Choroid plexus epithelial cell (primary cell): Measurements from ENCODE around the gene C5.

ENCODE experiments used
- DNase-seq: peaks from one replicate; pipeline ENCODE4 v3.0.0-alpha.2; 2010; ENCODE audit warnings: low read depth
- H3K4me3 ChIP-seq: 2 replicates; pipeline ENCODE4 v1.5.1; 2011; ENCODE audit warnings: low read depth, mild to moderate bottlenecking, control low read depth, low read length, moderate library complexity
- TF ChIP-seq, protein P1 (sequence below): conservative IDR thresholded peaks from 2 replicates; pipeline ENCODE4 v1.5.1; 2011; ENCODE audit warnings: low read depth, mild to moderate bottlenecking, control low read depth, inconsistent platforms, low read length, moderate library complexity

Gene C5

DNA sequence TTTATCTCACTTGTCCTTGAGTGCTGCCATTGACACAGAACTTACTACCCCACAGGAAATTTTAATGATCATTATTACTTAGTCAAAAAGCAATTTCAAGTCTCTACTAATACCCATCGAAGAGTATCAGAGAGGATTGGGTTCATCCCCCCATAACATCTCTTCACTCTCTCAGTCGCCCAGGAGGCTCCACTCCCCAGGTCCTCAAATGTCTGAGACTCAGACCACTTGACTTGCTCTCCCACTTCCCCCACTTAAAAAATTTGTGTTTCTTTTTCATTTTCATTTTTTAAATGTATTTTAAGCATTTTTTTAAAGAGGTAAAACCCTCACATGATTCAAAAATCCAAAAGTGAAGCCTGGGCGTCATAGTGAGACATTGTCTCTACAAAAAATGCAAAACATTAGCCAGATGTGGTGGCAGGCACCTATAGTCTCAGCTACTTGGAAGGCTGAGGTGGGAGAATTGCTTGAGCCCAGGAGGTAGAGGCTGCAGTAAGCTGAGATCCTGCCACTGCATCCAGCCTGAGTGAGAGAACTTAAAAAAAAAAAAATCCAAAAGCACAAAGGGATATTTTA lies 66.7 kb downstream of the C5 start:
- DNase-seq: no peak
- TF ChIP-seq, protein P1, sequence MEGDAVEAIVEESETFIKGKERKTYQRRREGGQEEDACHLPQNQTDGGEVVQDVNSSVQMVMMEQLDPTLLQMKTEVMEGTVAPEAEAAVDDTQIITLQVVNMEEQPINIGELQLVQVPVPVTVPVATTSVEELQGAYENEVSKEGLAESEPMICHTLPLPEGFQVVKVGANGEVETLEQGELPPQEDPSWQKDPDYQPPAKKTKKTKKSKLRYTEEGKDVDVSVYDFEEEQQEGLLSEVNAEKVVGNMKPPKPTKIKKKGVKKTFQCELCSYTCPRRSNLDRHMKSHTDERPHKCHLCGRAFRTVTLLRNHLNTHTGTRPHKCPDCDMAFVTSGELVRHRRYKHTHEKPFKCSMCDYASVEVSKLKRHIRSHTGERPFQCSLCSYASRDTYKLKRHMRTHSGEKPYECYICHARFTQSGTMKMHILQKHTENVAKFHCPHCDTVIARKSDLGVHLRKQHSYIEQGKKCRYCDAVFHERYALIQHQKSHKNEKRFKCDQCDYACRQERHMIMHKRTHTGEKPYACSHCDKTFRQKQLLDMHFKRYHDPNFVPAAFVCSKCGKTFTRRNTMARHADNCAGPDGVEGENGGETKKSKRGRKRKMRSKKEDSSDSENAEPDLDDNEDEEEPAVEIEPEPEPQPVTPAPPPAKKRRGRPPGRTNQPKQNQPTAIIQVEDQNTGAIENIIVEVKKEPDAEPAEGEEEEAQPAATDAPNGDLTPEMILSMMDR: no peak
- no peak overlapping the region for H3K4me3 ChIP-seq

DNA sequence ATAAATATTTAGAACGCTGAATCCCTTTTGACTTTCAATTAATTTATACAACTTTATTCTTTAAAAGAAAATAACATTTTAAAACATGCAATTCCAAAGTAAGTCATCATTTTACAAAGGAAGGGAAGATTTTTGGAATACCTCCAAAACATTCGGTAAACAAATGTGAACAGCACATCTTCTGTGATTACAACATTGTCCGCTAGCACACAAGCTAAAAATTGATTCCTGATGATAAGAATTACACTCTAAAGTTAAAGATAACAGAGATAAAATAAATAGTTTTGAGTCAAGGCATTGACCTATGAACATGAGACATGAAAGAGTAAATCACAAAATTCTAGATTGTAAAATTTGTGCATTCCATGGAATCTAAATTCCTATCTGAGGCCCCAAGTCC lies 67.2 kb downstream of the C5 start:
- DNase-seq: peak; percentile 49
- TF ChIP-seq, protein P1: no peak
- no peak overlapping the region for H3K4me3 ChIP-seq

DNA sequence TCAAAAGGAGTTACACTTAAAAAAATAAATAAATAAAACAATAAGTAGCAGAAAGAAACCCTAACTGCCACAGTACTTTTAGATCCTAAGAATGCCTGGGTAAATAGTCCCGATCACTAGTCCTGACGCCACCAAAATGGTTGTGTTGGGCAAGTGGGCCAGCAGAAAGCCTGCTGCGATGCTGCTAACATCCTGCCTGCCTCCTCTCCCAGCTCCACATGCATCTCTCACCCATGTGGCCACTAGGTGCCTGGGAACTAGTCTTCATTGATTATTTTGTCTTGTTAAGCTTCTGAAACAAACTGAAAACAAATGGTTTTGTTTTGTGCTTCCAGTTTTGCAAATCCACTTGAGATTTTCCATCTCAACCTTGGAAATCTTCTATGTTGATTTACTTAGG lies 69.1 kb downstream of the C5 start:
- no peak overlapping the region for H3K4me3 ChIP-seq
- TF ChIP-seq, protein P1: peak; percentile 10
- DNase-seq: no peak

DNA sequence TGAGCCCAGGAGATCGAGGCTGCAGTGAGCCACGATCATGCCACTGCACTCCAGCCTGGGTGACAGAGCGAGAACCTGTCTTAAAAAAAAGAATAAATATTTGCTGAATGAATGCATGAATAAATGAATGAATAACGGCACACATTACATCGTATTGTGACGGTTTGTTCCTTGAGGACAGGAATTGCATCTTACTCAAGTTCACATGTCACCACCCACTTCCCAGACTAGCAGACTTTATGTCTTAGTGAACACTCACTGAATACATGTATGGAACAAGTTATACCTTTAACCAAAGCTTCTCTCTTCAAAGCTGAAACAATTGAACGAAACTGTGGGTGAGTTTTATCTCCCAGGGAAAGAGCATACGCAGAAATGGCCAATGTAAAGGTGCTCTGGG lies 70.3 kb downstream of the C5 start:
- TF ChIP-seq, protein P1: no peak
- no peak for DNase-seq
- H3K4me3 ChIP-seq: no peak overlapping the region

DNA sequence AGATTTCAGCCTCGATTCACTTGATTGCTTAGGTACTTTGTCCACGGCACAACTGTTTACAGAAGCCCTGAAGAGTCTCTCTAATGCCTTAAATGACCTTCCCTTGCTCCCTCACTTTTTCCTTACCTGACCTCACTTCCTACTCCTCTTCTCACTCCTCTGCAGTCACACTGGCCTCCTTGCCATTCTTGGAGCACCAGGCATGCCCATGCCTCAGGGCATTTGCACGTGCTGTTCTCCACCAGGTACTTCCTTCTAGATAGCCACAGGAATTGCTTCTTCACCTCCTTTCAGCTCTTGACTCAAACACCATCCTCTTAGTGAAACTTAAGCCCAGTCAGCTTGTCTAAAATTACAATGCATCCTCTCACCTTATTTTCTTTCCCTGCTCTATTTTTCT lies 71.1 kb downstream of the C5 start:
- H3K4me3 ChIP-seq: no peak overlapping the region
- TF ChIP-seq, protein P1: no peak
- DNase-seq: no peak

DNA sequence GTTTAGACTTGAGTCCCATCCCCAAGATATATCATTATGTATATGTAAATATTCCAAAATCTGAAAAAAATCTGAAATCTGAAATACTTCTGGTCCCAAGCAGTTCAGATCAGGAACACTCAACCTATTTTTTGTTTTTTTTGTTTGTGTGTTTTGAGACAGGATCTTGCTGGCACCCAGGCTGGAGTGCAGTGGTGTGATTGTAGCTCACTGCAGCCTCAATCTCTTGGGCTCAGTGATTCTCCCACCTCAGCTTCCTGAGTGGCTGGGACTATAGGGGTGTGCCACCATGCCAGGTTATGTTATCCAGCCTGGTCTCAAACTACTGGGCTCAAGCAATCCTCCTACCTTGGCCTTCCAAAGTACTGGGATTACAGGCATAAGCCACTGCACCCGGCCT lies 72.8 kb downstream of the C5 start:
- H3K4me3 ChIP-seq: no peak overlapping the region
- DNase-seq: no peak
- TF ChIP-seq, protein P1: no peak

DNA sequence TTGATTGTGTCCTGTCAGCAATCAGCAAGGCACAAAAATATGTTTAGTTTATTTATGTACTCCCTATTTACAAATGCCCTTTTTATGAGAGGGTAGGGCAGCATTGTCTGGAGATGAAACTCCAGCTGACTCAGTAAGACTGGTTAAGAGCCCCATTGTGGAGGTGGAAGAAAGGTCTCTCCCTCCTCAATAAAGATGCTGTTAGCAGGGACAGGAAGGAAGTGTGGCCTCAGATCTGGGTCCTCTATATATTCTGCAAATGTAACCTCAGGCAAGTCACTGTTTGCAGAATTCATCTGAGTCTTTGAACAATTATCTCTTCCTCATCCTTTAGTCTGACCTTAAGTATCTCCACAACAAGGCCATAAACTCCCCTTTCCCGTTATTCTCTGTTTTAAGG lies 75.2 kb downstream of the C5 start:
- TF ChIP-seq, protein P1: no peak

More for the DNA sequence above, 75.2 kb downstream of the C5 start:
- H3K4me3 ChIP-seq: no peak overlapping the region
- DNase-seq: no peak
